Natural killer cell (primary cell): ENCODE measurements around the gene KAZN. TPM values are rescaled to one million over a fixed set of nuclear protein-coding genes. Genes with fewer than 3 reads are reported as not detected.

Experiments used
- ATAC-seq, 3 donors: fragments of 150-1000 bp in 2 of 3; fragments of 200-7000 bp in 1 of 3; cut with Tn5 transposase; 1 replicate in 1 of 3; 2 replicates in 2 of 3; pipeline ENCODE4 v1.10.0; 2021; ENCODE audit warnings: mild to moderate bottlenecking in 2 of 3, moderate library complexity in 2 of 3
- DNase-seq, 2 donors: peaks; one replicate each; pipeline versions ENCODE4 v3.0.0 to v3.0.0-alpha.2; 2013 to 2021; ENCODE audit warnings: mixed read lengths in 1 of 2
- H3K27ac ChIP-seq: one replicate; pipeline ENCODE4 v1.5.1; 2013; ENCODE audit warnings: mild to moderate bottlenecking, low read length
- H3K27me3 ChIP-seq: one replicate; pipeline ENCODE4 v1.6.1; 2013; ENCODE audit warnings: low read length; ENCODE audit not compliant: control insufficient read depth, insufficient read depth
- H3K36me3 ChIP-seq: one replicate; pipeline ENCODE4 v1.6.1; 2013; ENCODE audit warnings: low read length; ENCODE audit not compliant: control insufficient read depth, insufficient read depth
- H3K4me1 ChIP-seq: one replicate; pipeline ENCODE4 v1.6.1; 2013; ENCODE audit warnings: low read length; ENCODE audit not compliant: control insufficient read depth, insufficient read depth
- H3K4me3 ChIP-seq: one replicate; pipeline ENCODE4 v1.5.1; 2013; ENCODE audit warnings: low read length
- H3K9me3 ChIP-seq: one replicate; pipeline ENCODE4 v1.6.1; 2013; ENCODE audit warnings: low read length; ENCODE audit not compliant: control insufficient read depth, insufficient read depth
- H3K27ac Mint-ChIP-seq, 2 donors: one replicate each; pipeline ENCODE4 v1.8.0; 2022; ENCODE audit warnings: mild to moderate bottlenecking in 2 of 2, mixed read lengths in 2 of 2, moderate library complexity in 1 of 2
- H3K27me3 Mint-ChIP-seq, 2 donors: one replicate each; pipeline ENCODE4 v1.8.0; 2022; ENCODE audit warnings: low read depth in 2 of 2, mixed read lengths in 2 of 2
- H3K36me3 Mint-ChIP-seq: one replicate; pipeline ENCODE4 v1.8.0; 2022; ENCODE audit warnings: mixed read lengths
- H3K4me1 Mint-ChIP-seq, 2 donors: one replicate each; pipeline ENCODE4 v1.8.0; 2022; ENCODE audit warnings: mixed read lengths in 2 of 2
- H3K4me3 Mint-ChIP-seq: one replicate; pipeline ENCODE4 v1.8.0; 2022; ENCODE audit warnings: mild to moderate bottlenecking, moderate library complexity, mixed read lengths
- H3K9me3 Mint-ChIP-seq, 2 donors: one replicate each; pipeline ENCODE4 v1.8.0; 2022; ENCODE audit warnings: mixed read lengths in 2 of 2
- CTCF ChIP-seq: fragments of 200-600 bp; IDR thresholded peaks from one replicate; pipeline ENCODE4 v1.8.0; 2022; ENCODE audit warnings: antibody characterized with exemption
- WGBS: methylation state at CpG from one replicate; pipeline ENCODE4 v1.1.7; 2013; ENCODE audit warnings: missing lambda C conversion rate; ENCODE audit not compliant: insufficient coverage; 5-methylcytosine and 5-hydroxymethylcytosine counted together
- intact Hi-C: fragments of 100-400 bp; cut with micrococcal nuclease; formaldehyde crosslinking; loops from one replicate; pipeline ENCODE4 v1.14.2; 2022
- total RNA-seq, 4 donors: library from RNA; stranded (reverse); fragments of 120-200 nt in 1 of 4; gene quantifications; one replicate each; pipeline versions ENCODE4 v1.2.3 to v1.2.4, GENCODE V29; 2013 to 2022

KAZN gene
- total RNA-seq, 3 donors from 2014 or later (not counting 1 experiment from before 2014, with no cell fraction given), result 1.2 to 2.0 (median 1.7) TPM

- no peaks in the 10 kb centered on the region for H3K36me3 Mint-ChIP-seq
- WGBS, result 78% methylated on average over 3 of the region's 5 CpGs
- intact Hi-C loops, result no loop called here
These were observed 266.6 kb downstream of the KAZN start for GRCh38 chr1:14865106-14865505.

GRCh38 chr1:14866911-14867612 lies 268.6 kb downstream of the KAZN start:
- no peaks in the 10 kb centered on the region for H3K4me1 ChIP-seq
- no peak overlapping the region for H3K4me3 Mint-ChIP-seq
- ATAC-seq, result no peak

More at GRCh38 chr1:14865106-14865505, 266.6 kb downstream of the KAZN start:
- no peaks in the 10 kb centered on the region for H3K36me3 ChIP-seq
- H3K9me3 Mint-ChIP-seq, result no peaks in the 10 kb centered on the region
- DNase-seq, result no peak
- H3K27me3 ChIP-seq, result no peaks in the 10 kb centered on the region
- no peak overlapping the region for H3K4me3 ChIP-seq
- H3K27me3 Mint-ChIP-seq, result peaks cover 10 to 12% of the 10 kb centered on the region in 2 donors
- H3K9me3 ChIP-seq, result no peaks in the 10 kb centered on the region
- no peak overlapping the region for H3K4me3 Mint-ChIP-seq
- no peak for TF ChIP-seq CTCF
- ATAC-seq, result no peak
- H3K4me1 ChIP-seq, result no peaks in the 10 kb centered on the region
- H3K27ac Mint-ChIP-seq, result no peak overlapping the region
- H3K27ac ChIP-seq, result no peak overlapping the region
- no peaks in the 10 kb centered on the region for H3K4me1 Mint-ChIP-seq

GRCh38 chr1:14869187-14869586 lies 270.7 kb downstream of the KAZN start:
- no peaks in the 10 kb centered on the region for H3K36me3 ChIP-seq
- Mint-ChIP-seq H3K27ac (no peak overlapping the region), H3K4me1 (no peaks in the 10 kb centered on the region), H3K27me3 (peaks cover 4 to 6% of the 10 kb centered on the region in 2 donors), H3K36me3 (no peaks in the 10 kb centered on the region), H3K4me3 (no peak overlapping the region), H3K9me3 (no peaks in the 10 kb centered on the region)
- TF ChIP-seq CTCF, result no peak
- H3K4me3 ChIP-seq, result no peak overlapping the region
- H3K27ac ChIP-seq, result no peak overlapping the region
- intact Hi-C loops, result no loop called here
- H3K27me3 ChIP-seq, result no peaks in the 10 kb centered on the region
- no peaks in the 10 kb centered on the region for H3K4me1 ChIP-seq
- WGBS, result 73% methylated on average over 4 of the region's 4 CpGs
- ATAC-seq (no peak), DNase-seq (no peak)
- H3K9me3 ChIP-seq, result no peaks in the 10 kb centered on the region

More at GRCh38 chr1:14866911-14867612, 268.6 kb downstream of the KAZN start:
- Mint-ChIP-seq H3K27ac (no peak overlapping the region), H3K36me3 (no peaks in the 10 kb centered on the region), H3K4me1 (no peaks in the 10 kb centered on the region), H3K27me3 (peaks cover 9 to 12% of the 10 kb centered on the region in 2 donors), H3K9me3 (no peaks in the 10 kb centered on the region)
- Histone ChIP-seq H3K27me3 (no peaks in the 10 kb centered on the region), H3K36me3 (no peaks in the 10 kb centered on the region), H3K4me3 (no peak overlapping the region), H3K27ac (no peak overlapping the region), H3K9me3 (no peaks in the 10 kb centered on the region)
- no peak for TF ChIP-seq CTCF
- DNase-seq, result no peak
- intact Hi-C loops, result no loop called here
- WGBS, result 73% methylated on average over 14 of the region's 14 CpGs
